ENCODE data around the gene MYADM. TPM values are rescaled to one million over a fixed set of nuclear protein-coding genes. Genes with fewer than 3 reads are reported as not detected.

The MYADM gene
- total RNA-seq, 3 donors from 2014 or later (not counting 1 experiment from before 2014, with no cell fraction given), result 219 to 658 (median 296) TPM

DNA sequence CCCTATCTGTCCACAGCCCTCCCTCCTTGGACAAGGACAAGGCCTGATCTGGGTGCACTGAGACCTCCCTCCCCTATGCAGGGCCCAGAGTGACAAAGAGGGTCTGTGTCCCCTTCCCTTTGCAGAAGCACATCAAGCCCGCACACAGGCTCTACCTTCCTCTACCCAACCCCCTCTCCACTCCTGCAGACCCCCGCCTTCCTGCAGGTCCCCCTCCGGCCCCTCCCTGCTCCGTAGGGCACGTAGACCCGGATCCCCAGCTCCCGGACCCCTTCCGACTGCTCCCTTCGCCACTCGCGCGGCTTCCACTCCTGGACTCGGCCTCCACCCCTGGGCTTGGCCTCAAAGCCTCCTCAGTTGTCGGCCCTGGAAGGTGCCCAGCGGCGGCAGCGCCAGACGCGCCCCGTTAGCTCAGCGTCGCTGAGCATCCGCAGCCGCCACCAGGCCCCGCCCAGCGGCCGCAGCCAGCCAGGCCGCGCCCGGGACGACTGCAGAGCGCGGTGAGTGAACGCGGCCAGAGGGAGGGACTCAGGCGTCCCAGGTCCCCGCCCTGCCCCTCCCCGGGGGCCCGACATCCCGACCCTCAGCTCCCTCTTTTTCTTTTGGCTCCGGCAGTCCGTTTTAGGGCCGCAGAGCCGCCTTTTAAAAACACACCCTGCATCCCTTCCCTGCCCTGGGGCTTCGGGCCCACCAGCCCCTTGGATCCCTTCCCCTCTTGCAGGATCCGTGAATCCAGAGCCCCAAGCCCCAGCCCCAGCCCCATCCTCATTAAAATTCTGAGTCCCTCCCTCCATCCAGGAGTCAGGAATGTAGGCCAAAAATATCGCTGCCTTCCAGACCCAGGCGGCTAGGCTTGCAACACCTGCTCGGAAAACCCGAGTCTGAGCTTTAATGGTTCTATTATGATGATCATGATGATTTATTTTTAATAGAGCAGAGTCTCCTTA lies 1.5 kb upstream of the MYADM start:
- Histone ChIP-seq H3K9me3 (ENCODE audit: control insufficient read depth, insufficient read depth, low read length) (no peaks in the 10 kb centered on the region), H3K27me3 (ENCODE audit: control insufficient read depth, insufficient read depth, low read length) (no peaks in the 10 kb centered on the region), H3K36me3 (ENCODE audit: control insufficient read depth, insufficient read depth, low read length) (peaks cover 2% of the 10 kb centered on the region), H3K4me1 (ENCODE audit: control insufficient read depth, insufficient read depth, low read length) (peaks cover 51% of the 10 kb centered on the region), H3K4me3 (ENCODE audit: low read length) (peak overlapping the region; percentile 37), H3K27ac (ENCODE audit: low read length) (peak overlapping the region; percentile 99)
- Mint-ChIP-seq H3K27me3 (ENCODE audit: low read depth in 2 of 2) (no peaks in the 10 kb centered on the region), H3K36me3 (no peaks in the 10 kb centered on the region), H3K4me3 (peak overlapping the region; percentile 96), H3K9me3 (no peaks in the 10 kb centered on the region), H3K4me1 (peaks cover 32 to 45% of the 10 kb centered on the region in 2 donors), H3K27ac (peak overlapping the region; percentile 98 to 99)
- intact Hi-C loops (cut with micrococcal nuclease), result loop anchor here (2.0 kb wide), 1 partner anchor 325 kb away; the partner anchor contains the start of gene TSEN34
- 6% methylated on average over 50 of the region's 50 CpGs for WGBS (ENCODE audit: insufficient coverage)
- ATAC-seq, result peak; percentile 18 to 34 (median 19)
- DNase-seq, result peak; percentile 77 to 91
- TF ChIP-seq, protein P1, sequence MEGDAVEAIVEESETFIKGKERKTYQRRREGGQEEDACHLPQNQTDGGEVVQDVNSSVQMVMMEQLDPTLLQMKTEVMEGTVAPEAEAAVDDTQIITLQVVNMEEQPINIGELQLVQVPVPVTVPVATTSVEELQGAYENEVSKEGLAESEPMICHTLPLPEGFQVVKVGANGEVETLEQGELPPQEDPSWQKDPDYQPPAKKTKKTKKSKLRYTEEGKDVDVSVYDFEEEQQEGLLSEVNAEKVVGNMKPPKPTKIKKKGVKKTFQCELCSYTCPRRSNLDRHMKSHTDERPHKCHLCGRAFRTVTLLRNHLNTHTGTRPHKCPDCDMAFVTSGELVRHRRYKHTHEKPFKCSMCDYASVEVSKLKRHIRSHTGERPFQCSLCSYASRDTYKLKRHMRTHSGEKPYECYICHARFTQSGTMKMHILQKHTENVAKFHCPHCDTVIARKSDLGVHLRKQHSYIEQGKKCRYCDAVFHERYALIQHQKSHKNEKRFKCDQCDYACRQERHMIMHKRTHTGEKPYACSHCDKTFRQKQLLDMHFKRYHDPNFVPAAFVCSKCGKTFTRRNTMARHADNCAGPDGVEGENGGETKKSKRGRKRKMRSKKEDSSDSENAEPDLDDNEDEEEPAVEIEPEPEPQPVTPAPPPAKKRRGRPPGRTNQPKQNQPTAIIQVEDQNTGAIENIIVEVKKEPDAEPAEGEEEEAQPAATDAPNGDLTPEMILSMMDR (IDR thresholded peaks at IDR 0.05), result no peak

DNA sequence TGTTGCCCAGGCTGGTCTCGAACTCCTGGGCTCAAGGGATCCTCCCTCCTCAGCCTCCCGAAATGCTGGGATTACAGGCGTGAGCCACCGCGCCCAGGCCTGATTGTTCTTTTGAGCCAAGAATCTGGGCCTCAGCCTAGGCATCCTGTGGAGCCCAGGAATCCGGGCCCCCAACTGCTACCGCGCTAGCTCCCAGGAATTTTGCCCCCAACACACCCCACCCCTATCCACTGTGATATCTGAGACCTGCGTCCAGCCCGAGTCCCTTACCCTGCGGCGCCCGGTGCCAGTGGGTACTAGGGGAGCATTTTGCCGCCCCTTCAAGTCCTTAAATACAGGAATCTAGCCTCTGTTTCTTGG lies 838 bp upstream of the MYADM start:
- H3K9me3 ChIP-seq (ENCODE audit: control insufficient read depth, insufficient read depth, low read length), result no peaks in the 10 kb centered on the region
- TF ChIP-seq, protein P1 (IDR thresholded peaks at IDR 0.05), result no peak
- peaks cover 56% of the 10 kb centered on the region for H3K4me1 ChIP-seq (ENCODE audit: control insufficient read depth, insufficient read depth, low read length)
- peaks cover 2% of the 10 kb centered on the region for H3K36me3 ChIP-seq (ENCODE audit: control insufficient read depth, insufficient read depth, low read length)
- H3K27ac ChIP-seq (ENCODE audit: low read length), result peak overlapping the region; percentile 99
- ATAC-seq (no peak), DNase-seq (no peak)
- no peaks in the 10 kb centered on the region for H3K27me3 Mint-ChIP-seq (ENCODE audit: low read depth in 2 of 2)
- H3K9me3 Mint-ChIP-seq, result no peaks in the 10 kb centered on the region
- peak overlapping the region; percentile 98 to 99 for H3K27ac Mint-ChIP-seq
- WGBS (ENCODE audit: insufficient coverage), result 65% methylated on average over 14 of the region's 14 CpGs
- peaks cover 38 to 51% of the 10 kb centered on the region in 2 donors for H3K4me1 Mint-ChIP-seq
- H3K4me3 ChIP-seq (ENCODE audit: low read length), result peak overlapping the region; percentile 37
- intact Hi-C loops (cut with micrococcal nuclease), result loop anchor here (2.0 kb wide), 1 partner anchor 324 kb away; the partner anchor contains the start of gene TSEN34
- peak overlapping the region; percentile 96 for H3K4me3 Mint-ChIP-seq
- H3K27me3 ChIP-seq (ENCODE audit: control insufficient read depth, insufficient read depth, low read length), result no peaks in the 10 kb centered on the region
- no peaks in the 10 kb centered on the region for H3K36me3 Mint-ChIP-seq

GRCh38 chr19:53868091-53868891 lies 608 bp downstream of the MYADM start:
- H3K4me3 Mint-ChIP-seq, result peak overlapping the region; percentile 96
- H3K27ac Mint-ChIP-seq, result peak overlapping the region; percentile 98 to 99
- peaks cover 39 to 61% of the 10 kb centered on the region in 2 donors for H3K4me1 Mint-ChIP-seq
- peaks cover 60% of the 10 kb centered on the region for H3K4me1 ChIP-seq (ENCODE audit: control insufficient read depth, insufficient read depth, low read length)
- peaks cover 4% of the 10 kb centered on the region for H3K36me3 ChIP-seq (ENCODE audit: control insufficient read depth, insufficient read depth, low read length)
- H3K9me3 Mint-ChIP-seq, result no peaks in the 10 kb centered on the region
- intact Hi-C loops (cut with micrococcal nuclease), result no loop called here
- H3K36me3 Mint-ChIP-seq, result no peaks in the 10 kb centered on the region
- DNase-seq, result peak; percentile 52 to 70
- no peaks in the 10 kb centered on the region for H3K27me3 Mint-ChIP-seq (ENCODE audit: low read depth in 2 of 2)
- no peaks in the 10 kb centered on the region for H3K27me3 ChIP-seq (ENCODE audit: control insufficient read depth, insufficient read depth, low read length)
- TF ChIP-seq, protein P1 (IDR thresholded peaks at IDR 0.05), result no peak
- ATAC-seq, result no peak
- peak overlapping the region; percentile 97 for H3K27ac ChIP-seq (ENCODE audit: low read length)
- whole genome bisulfite sequencing (ENCODE audit: insufficient coverage), result under 1% methylated on average over 32 of the region's 37 CpGs
- H3K4me3 ChIP-seq (ENCODE audit: low read length), result peak overlapping the region; percentile 95
- no peaks in the 10 kb centered on the region for H3K9me3 ChIP-seq (ENCODE audit: control insufficient read depth, insufficient read depth, low read length)

Data from natural killer cell (primary cell).